ENCODE results near the gene DDC. TPM values are rescaled to one million over a fixed set of nuclear protein-coding genes. Genes with fewer than 3 reads are reported as not detected.

The DDC gene, protein sequence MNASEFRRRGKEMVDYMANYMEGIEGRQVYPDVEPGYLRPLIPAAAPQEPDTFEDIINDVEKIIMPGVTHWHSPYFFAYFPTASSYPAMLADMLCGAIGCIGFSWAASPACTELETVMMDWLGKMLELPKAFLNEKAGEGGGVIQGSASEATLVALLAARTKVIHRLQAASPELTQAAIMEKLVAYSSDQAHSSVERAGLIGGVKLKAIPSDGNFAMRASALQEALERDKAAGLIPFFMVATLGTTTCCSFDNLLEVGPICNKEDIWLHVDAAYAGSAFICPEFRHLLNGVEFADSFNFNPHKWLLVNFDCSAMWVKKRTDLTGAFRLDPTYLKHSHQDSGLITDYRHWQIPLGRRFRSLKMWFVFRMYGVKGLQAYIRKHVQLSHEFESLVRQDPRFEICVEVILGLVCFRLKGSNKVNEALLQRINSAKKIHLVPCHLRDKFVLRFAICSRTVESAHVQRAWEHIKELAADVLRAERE
- total RNA-seq (not detected), polyA plus RNA-seq (not detected)

DNA sequence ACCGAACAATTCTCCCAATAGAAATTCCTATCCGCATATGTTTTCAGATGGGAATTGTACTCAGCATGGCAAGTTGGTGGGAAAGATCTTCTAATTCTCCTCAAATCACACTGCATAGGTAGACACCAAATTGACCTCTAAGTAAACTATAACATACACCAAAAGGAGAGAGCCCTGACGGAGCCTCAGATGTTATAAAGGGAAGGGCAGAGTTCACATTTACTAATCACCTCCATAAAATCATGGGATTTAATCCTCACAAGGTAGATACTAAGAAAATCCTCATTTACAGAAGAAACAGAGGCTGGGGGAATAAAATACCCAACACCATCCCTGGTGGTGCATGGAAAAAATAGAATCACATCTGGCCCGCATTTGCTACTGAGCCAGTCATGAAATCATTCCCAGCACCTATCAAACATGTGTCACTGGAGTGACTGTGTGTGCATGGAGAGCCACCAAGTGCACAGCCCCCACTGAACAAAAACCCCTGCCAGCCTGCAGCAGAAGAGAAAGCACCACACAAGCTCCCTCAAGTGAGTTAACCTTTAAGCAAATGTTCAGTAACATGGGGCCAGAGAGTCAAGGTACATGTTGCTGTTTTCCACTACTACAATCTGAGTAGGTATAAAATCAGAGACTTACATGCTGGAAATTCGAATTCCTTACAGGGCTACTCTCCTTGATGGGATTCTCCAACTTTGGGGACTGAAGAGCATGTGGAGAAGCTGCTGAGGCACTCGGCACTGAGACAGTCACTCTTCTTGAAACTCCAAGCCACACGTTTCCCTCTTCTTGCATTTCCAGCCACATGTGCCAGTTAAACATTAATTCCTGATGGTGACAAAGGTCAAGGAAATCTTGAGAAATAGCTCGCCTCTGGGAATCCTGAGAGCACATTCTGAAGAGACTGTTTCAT is at the start of gene DDC:
Gene DDC (minus strand): TSS at position 766 of the 919 bp plus-strand sequence. CDS start 21,320 bp downstream, outside the sequence.
- H3K4me3 ChIP-seq (ENCODE audit: low read length in 2 of 2) = no peak within 1 kb of the TSS
- H3K4me3 Mint-ChIP-seq = no peak within 1 kb of the TSS
- H3K4me1 Mint-ChIP-seq = no peaks in the 10 kb centered on the region
- H3K4me1 ChIP-seq (ENCODE audit: insufficient read depth, low read length) = no peaks in the 10 kb centered on the region
- CTCF ChIA-PET (ENCODE audit: partially characterized antibody) = interaction anchor here (1.5 kb wide), 1 partner anchor 9 kb away, joined by 5 read pairs; no protein-coding TSS in a partner anchor
- POLR2A ChIA-PET (ENCODE audit: partially characterized antibody) = no interaction called here
- no peaks in the 10 kb centered on the region for H3K36me3 Mint-ChIP-seq
- H3K27ac ChIP-seq (ENCODE audit: low read depth, low read length) = no peak within 1 kb of the TSS
- DNase-seq = no peak
- intact Hi-C loops (cut with micrococcal nuclease) = no loop called here
- H3K27me3 ChIP-seq (ENCODE audit: insufficient read depth, low read length) = no peaks in the 10 kb centered on the region
- peaks cover 0 to 8% (median 0%) of the 10 kb centered on the region in 8 donors for H3K9me3 Mint-ChIP-seq
- H3K36me3 ChIP-seq (ENCODE audit: insufficient read depth, low read length) = no peaks in the 10 kb centered on the region
- no peak within 1 kb of the TSS for H3K27ac Mint-ChIP-seq
- H3K9me3 ChIP-seq (ENCODE audit: control insufficient read depth in 1 of 2, low read length in 2 of 2) = no peaks in the 10 kb centered on the region
- peaks cover 7 to 9% of the 10 kb centered on the region in 2 donors for H3K27me3 Mint-ChIP-seq

DNA sequence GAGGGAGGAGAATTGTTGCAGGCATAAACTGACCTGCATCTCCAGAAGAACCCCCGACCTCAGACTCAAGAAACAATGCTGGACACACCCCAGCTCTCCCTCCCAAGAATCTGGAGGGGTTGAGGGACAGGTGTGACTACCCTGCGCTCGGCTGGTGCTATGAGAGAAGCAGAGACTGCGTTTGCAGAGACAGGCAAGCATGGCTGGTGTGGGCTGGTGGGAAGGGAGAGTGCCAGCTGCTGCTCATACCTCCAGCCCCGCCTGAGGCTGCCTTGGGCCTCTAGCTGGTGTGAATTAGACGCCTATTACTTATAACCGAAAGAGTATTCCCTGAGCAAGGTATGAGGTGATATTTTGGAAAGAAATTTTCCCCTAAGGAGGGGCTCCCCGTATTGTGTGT is 48.3 kb upstream of the DDC start:
- Mint-ChIP-seq H3K27me3 (no peaks in the 10 kb centered on the region), H3K36me3 (peaks cover 13 to 31% of the 10 kb centered on the region in 2 donors), H3K4me1 (peaks cover 19 to 41% (median 33%) of the 10 kb centered on the region in 4 donors), H3K27ac (peak overlapping the region in 1 of 7 donors; percentile 12), H3K9me3 (peaks cover 3 to 27% (median 16%) of the 10 kb centered on the region in 8 donors), H3K4me3 (peak overlapping the region in 1 of 8 donors; percentile 15)
- no peak overlapping the region for H3K27ac ChIP-seq (ENCODE audit: low read depth, low read length)
- H3K4me1 ChIP-seq (ENCODE audit: insufficient read depth, low read length) = peaks cover 36% of the 10 kb centered on the region
- intact Hi-C loops (cut with micrococcal nuclease) = loop anchor here (5.0 to 10.0 kb wide), 2 partner anchors 49 to 451 kb away; no protein-coding TSS in a partner anchor
- no peaks in the 10 kb centered on the region for H3K36me3 ChIP-seq (ENCODE audit: insufficient read depth, low read length)
- no peaks in the 10 kb centered on the region for H3K9me3 ChIP-seq (ENCODE audit: control insufficient read depth in 1 of 2, low read length in 2 of 2)
- CTCF ChIA-PET (ENCODE audit: partially characterized antibody) = interaction anchor here (1.2 to 13.7 kb wide), 4 partner anchors 13 to 146 kb away, joined by 3 to 154 read pairs (median 22); no protein-coding TSS in a partner anchor
- no peak overlapping the region for H3K4me3 ChIP-seq (ENCODE audit: low read length in 2 of 2)
- DNase-seq = no peak
- POLR2A ChIA-PET (ENCODE audit: partially characterized antibody) = no interaction called here
- H3K27me3 ChIP-seq (ENCODE audit: insufficient read depth, low read length) = no peaks in the 10 kb centered on the region

DNA sequence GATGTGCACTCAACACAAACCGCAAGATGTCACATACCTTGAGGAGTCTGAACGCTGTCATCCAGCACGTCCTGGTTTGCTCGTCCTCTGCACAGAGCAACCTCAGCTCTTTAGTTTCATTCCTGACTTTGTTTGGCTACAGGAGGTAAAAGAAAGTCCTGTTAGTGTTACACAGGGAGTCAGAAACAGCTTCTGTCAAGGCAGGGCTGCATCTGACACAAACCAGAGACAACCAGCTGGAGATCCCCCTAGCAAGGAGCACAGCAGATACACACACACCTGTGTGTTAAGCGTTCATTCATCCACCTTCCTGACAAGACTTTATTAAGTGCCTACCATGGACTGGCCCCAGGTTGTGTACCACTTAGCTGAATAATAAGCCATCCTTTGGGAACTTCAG is 47.5 kb upstream of the DDC start:
- Mint-ChIP-seq H3K27ac (peak overlapping the region in 5 of 7 donors; percentile 7 to 61 (median 26)), H3K9me3 (peaks cover 3 to 35% (median 24%) of the 10 kb centered on the region in 8 donors), H3K4me1 (peaks cover 27 to 48% (median 40%) of the 10 kb centered on the region in 4 donors), H3K27me3 (no peaks in the 10 kb centered on the region), H3K36me3 (peaks cover 21 to 38% of the 10 kb centered on the region in 2 donors), H3K4me3 (no peak overlapping the region)
- ChIA-PET POLR2A (ENCODE audit: partially characterized antibody) (no interaction called here), CTCF (ENCODE audit: partially characterized antibody) (interaction anchor here (0.6 to 13.7 kb wide), 6 partner anchors 17 to 548 kb away, joined by 3 to 154 read pairs (median 14); no protein-coding TSS in a partner anchor)
- Histone ChIP-seq H3K27ac (ENCODE audit: low read depth, low read length) (no peak overlapping the region), H3K36me3 (ENCODE audit: insufficient read depth, low read length) (no peaks in the 10 kb centered on the region), H3K4me3 (ENCODE audit: low read length in 2 of 2) (no peak overlapping the region), H3K4me1 (ENCODE audit: insufficient read depth, low read length) (peaks cover 44% of the 10 kb centered on the region), H3K9me3 (ENCODE audit: control insufficient read depth in 1 of 2, low read length in 2 of 2) (no peaks in the 10 kb centered on the region), H3K27me3 (ENCODE audit: insufficient read depth, low read length) (no peaks in the 10 kb centered on the region)
- DNase-seq = no peak
- intact Hi-C loops (cut with micrococcal nuclease) = loop anchor here (5.0 to 10.0 kb wide), 2 partner anchors 50 to 452 kb away; no protein-coding TSS in a partner anchor

DNA sequence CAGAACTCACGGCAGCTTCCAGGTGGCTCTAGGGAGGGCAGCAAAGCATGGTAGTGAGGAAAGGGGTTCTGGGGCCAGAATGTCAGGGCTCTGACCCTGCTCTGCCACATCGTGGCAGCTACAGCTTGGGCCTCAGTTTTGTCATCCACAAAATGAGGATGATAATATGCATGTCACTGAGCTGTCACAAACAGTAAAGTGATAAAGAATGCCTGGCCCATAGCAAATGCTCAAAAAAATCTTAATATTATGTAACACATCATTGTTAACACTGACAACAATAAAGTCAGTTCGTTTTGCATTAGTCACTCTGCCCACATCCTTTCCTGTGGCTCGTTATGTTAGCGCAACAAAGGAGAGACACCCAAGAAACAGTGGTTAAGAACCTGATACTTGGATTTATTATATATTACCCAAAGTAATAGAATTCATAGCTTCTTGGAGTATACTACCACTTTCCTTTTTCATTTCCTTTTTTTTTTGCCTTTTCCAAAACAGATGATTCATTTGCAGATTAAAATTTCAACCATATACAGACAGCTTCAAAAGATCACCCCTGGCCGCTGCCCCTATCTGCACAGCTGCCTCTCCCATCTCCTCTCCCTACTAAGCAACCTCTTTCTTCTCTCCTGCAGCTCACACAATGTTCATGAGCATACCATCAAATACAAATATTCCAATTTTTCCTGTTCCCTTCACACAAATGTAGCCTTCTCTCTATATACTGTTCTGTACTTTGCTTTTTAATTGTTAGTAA is 45.5 kb upstream of the DDC start:
- Mint-ChIP-seq H3K4me1 (peaks cover 34 to 54% (median 45%) of the 10 kb centered on the region in 4 donors), H3K27me3 (no peaks in the 10 kb centered on the region), H3K9me3 (peaks cover 5 to 38% (median 27%) of the 10 kb centered on the region in 8 donors), H3K4me3 (peak overlapping the region in 7 of 8 donors; percentile 17 to 76 (median 63)), H3K36me3 (peaks cover 30 to 48% of the 10 kb centered on the region in 2 donors), H3K27ac (peak overlapping the region; percentile 54 to 94 (median 86))
- Histone ChIP-seq H3K4me3 (ENCODE audit: low read length in 2 of 2) (peak overlapping the region in 1 of 2 donors; percentile 9), H3K9me3 (ENCODE audit: control insufficient read depth in 1 of 2, low read length in 2 of 2) (no peaks in the 10 kb centered on the region), H3K27me3 (ENCODE audit: insufficient read depth, low read length) (no peaks in the 10 kb centered on the region), H3K27ac (ENCODE audit: low read depth, low read length) (peak overlapping the region; percentile 31), H3K4me1 (ENCODE audit: insufficient read depth, low read length) (peaks cover 48% of the 10 kb centered on the region), H3K36me3 (ENCODE audit: insufficient read depth, low read length) (no peaks in the 10 kb centered on the region)
- CTCF ChIA-PET (ENCODE audit: partially characterized antibody) = interaction anchor here (0.9 to 13.7 kb wide), 8 partner anchors 15 to 143 kb away, joined by 3 to 154 read pairs (median 4); no protein-coding TSS in a partner anchor
- DNase-seq = peak; percentile 61 to 79 (median 74)
- intact Hi-C loops (cut with micrococcal nuclease) = loop anchor here (1.0 to 10.0 kb wide), 3 partner anchors 23 to 454 kb away; no protein-coding TSS in a partner anchor
- POLR2A ChIA-PET (ENCODE audit: partially characterized antibody) = interaction anchor here (0.7 to 2.7 kb wide), 5 partner anchors 22 to 338 kb away, joined by 3 to 11 read pairs (median 4); no protein-coding TSS in a partner anchor

DNA sequence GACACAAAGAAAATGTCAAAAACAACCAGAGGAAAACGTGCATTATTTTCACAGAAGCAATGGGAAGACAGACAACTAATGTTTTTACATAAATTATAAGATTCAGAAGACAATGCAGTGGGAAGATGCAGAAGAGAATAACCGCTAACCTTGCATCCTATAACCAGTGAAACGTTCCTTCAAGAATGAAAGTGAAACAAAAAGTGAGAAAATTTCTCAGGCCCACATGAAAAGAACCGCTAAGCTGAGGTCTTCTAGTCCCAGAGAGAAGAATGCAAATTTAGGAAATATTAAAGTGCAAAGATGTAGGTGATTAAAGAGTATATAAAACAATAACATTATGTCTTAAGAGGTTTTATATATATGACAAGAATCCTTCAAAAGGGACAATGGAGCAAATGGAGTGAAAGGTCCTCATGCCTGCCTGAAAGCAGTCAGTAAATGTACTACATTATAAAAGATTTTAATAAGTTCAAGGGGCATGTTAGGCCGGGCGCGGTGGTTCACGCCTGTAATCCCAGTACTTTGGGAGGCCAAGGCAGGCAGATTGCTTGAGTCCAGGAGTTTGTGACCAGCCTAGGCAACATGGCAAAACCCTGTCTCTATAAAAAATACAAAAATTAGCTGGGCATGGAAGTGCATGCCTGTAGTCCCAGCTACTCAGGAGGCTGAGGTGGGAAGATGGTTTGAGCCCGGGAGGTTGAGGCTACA is 43.1 kb upstream of the DDC start:
- H3K27me3 ChIP-seq (ENCODE audit: insufficient read depth, low read length) = no peaks in the 10 kb centered on the region
- peak overlapping the region; percentile 13 to 85 (median 66) for H3K4me3 Mint-ChIP-seq
- H3K27ac ChIP-seq (ENCODE audit: low read depth, low read length) = no peak overlapping the region

More for the DNA sequence above, 43.1 kb upstream of the DDC start:
- Mint-ChIP-seq H3K4me1 (peaks cover 34 to 47% (median 39%) of the 10 kb centered on the region in 4 donors), H3K9me3 (peaks cover 5 to 38% (median 27%) of the 10 kb centered on the region in 8 donors), H3K27me3 (no peaks in the 10 kb centered on the region), H3K27ac (peak overlapping the region; percentile 30 to 92 (median 86)), H3K36me3 (peaks cover 33 to 36% of the 10 kb centered on the region in 2 donors)
- no peak overlapping the region for H3K4me3 ChIP-seq (ENCODE audit: low read length in 2 of 2)
- peaks cover 48% of the 10 kb centered on the region for H3K4me1 ChIP-seq (ENCODE audit: insufficient read depth, low read length)
- no peaks in the 10 kb centered on the region for H3K36me3 ChIP-seq (ENCODE audit: insufficient read depth, low read length)
- ChIA-PET POLR2A (ENCODE audit: partially characterized antibody) (interaction anchor here (1.0 to 1.5 kb wide), 7 partner anchors 12 to 516 kb away, joined by 3 to 11 read pairs (median 4); partner anchors contain the start of gene ZPBP), CTCF (ENCODE audit: partially characterized antibody) (interaction anchor here (0.9 to 13.7 kb wide), 4 partner anchors 15 to 541 kb away, joined by 3 to 154 read pairs (median 4); no protein-coding TSS in a partner anchor)
- H3K9me3 ChIP-seq (ENCODE audit: control insufficient read depth in 1 of 2, low read length in 2 of 2) = no peaks in the 10 kb centered on the region
- intact Hi-C loops (cut with micrococcal nuclease) = no loop called here
- peak in 4 of 5 donors; percentile 59 to 76 (median 68) for DNase-seq

Measured in CD4-positive, alpha-beta memory T cell (primary cell).